A673 (cell line): ENCODE data around the gene PFKL. TPM values are rescaled to one million over a fixed set of nuclear protein-coding genes. Genes with fewer than 3 reads are reported as not detected.
A peak's percentile ranks its signal among the peaks of the same experiment; 100 is the strongest.

ENCODE experiments used
- BruUV-seq: library from RNA; stranded (reverse); fragments of 400-500 nt; replicated peaks from 2 replicates; lab custom pipeline; 2021; lab: Mats Ljungman, UMichigan
- CTCF ChIA-PET: fragments of 300-600 bp; sonication (Branson Sonifier 250); formaldehyde crosslinking; loops from one replicate; lab custom pipeline; 2022; ENCODE audit warnings: antibody characterized with exemption; lab: Charles Lee
- POLR2A ChIA-PET: fragments of 300-600 bp; sonication (Branson Sonifier 250); formaldehyde crosslinking; loops from one replicate; lab custom pipeline; 2022; ENCODE audit warnings: antibody characterized with exemption; ENCODE audit not compliant: low non-redundant PET; lab: Charles Lee
- DNase-seq: peaks from one replicate; pipeline ENCODE4 v3.0.0-alpha.2; 2015; ENCODE audit warnings: low spot score
- H3K27ac ChIP-seq: fragments of 200-600 bp; sonication (generic); 2 replicates; pipeline ENCODE4 v1.5.1; 2016; ENCODE audit warnings: mixed run types, low read depth, mild to moderate bottlenecking, mixed read lengths, antibody characterized with exemption, low read length; ENCODE audit not compliant: poor library complexity, severe bottlenecking
- H3K27me3 ChIP-seq: fragments of 200-600 bp; sonication (generic); replicated peaks from 2 replicates; pipeline ENCODE4 v1.6.1; 2017; ENCODE audit warnings: mixed run types, low read depth, mild to moderate bottlenecking, mixed read lengths, antibody characterized with exemption, low read length; ENCODE audit not compliant: insufficient read depth, poor library complexity
- H3K36me3 ChIP-seq: fragments of 200-600 bp; sonication (generic); 2 replicates; pipeline ENCODE4 v1.6.1; 2016; ENCODE audit warnings: mixed run types, mild to moderate bottlenecking, mixed read lengths, antibody characterized with exemption, low read length; ENCODE audit not compliant: insufficient read depth, poor library complexity, severe bottlenecking
- H3K4me1 ChIP-seq: fragments of 200-600 bp; sonication (generic); 2 replicates; pipeline ENCODE4 v1.6.1; 2017; ENCODE audit warnings: mixed run types, mild to moderate bottlenecking, mixed read lengths, antibody characterized with exemption, low read length; ENCODE audit not compliant: insufficient read depth, poor library complexity, severe bottlenecking
- H3K4me3 ChIP-seq: fragments of 200-600 bp; sonication (generic); 2 replicates; pipeline ENCODE4 v1.5.1; 2016; ENCODE audit warnings: low read depth, mixed run types, mild to moderate bottlenecking, mixed read lengths, low read length; ENCODE audit not compliant: poor library complexity, severe bottlenecking
- H3K9me3 ChIP-seq: fragments of 200-600 bp; sonication (generic); 2 replicates; pipeline ENCODE4 v1.6.1; 2016; ENCODE audit warnings: mixed run types, low read depth, mild to moderate bottlenecking, mixed read lengths, antibody characterized with exemption, low read length; ENCODE audit not compliant: poor library complexity, severe bottlenecking
- CTCF ChIP-seq: fragments of 300-800, 200-600 bp; sonication (generic); conservative IDR thresholded peaks from 2 replicates; pipeline ENCODE4 v1.5.1; 2017; ENCODE audit warnings: low read depth, mild to moderate bottlenecking, antibody characterized with exemption, low read length, moderate library complexity, mixed read lengths
- EZH2 ChIP-seq: fragments of 200-600 bp; sonication (generic); IDR thresholded peaks from 2 replicates; pipeline ENCODE4 v1.6.1; 2017; ENCODE audit warnings: borderline replicate concordance, low read depth, mild to moderate bottlenecking, mixed read lengths, antibody characterized with exemption, low read length; ENCODE audit not compliant: poor library complexity, severe bottlenecking
- intact Hi-C: fragments of 100-400 bp; cut with micrococcal nuclease; formaldehyde crosslinking; loops from one replicate; pipeline ENCODE4 v1.10.0; 2022; ENCODE audit not compliant: unreplicated experiment
- total RNA-seq: library from RNA; stranded (reverse); gene quantifications from 2 replicates; pipeline ENCODE4 v1.2.3, GENCODE V29; 2021

Gene PFKL
- total RNA-seq, 1 experiment from 2014 or later: 112 TPM

DNA sequence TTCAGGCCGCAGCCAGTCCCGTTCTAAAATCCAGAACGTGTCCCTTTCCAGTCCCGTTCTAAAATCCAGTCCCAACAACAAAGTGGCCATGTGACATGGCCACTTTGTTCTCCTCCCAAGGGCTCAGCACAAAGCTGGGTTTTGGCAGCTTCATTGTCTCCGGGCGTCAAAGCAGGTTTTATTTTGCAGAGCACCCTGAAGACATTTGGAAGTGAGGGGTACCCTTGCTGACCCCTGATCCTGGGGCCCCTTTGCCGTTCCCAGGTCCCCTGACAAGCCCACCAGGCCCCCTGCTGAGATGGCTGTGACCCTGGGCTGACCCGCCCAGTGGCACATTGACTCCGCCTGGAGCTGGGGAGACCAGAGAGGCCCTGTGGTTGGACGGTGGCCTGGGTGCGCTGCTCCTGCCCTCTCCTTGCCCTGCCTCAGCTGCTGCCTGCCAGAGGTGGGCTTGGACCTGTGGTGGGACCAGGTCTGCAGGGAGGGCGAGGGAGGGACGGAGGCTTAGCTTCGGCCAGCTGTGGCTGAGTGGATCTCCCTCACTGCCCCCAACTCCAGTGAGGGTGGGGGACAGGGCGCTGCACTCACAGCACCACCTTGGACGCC, 4.3 kb downstream of the PFKL start:
- no peak overlapping the region for H3K4me3 ChIP-seq
- TF ChIP-seq CTCF (no peak), EZH2 (no peak)
- H3K36me3 ChIP-seq: no peaks in the 10 kb centered on the region
- BruUV-seq: no TSS peak
- no peaks in the 10 kb centered on the region for H3K9me3 ChIP-seq
- intact Hi-C loops: no loop called here
- H3K27ac ChIP-seq: peak overlapping the region; percentile 11
- H3K4me1 ChIP-seq: peaks cover 14% of the 10 kb centered on the region
- CTCF ChIA-PET: interaction anchor here (0.6 kb wide), 1 partner anchor 241 kb away, joined by 3 read pairs; no protein-coding TSS in a partner anchor
- H3K27me3 ChIP-seq: no peaks in the 10 kb centered on the region
- POLR2A ChIA-PET: no interaction called here
- DNase-seq: no peak

GRCh38 chr21:44304877-44305293, 5.0 kb downstream of the PFKL start:
- ChIA-PET CTCF (interaction anchor here (0.7 kb wide), 1 partner anchor 507 kb away, joined by 5 read pairs; no protein-coding TSS in a partner anchor), POLR2A (no interaction called here)
- peak; percentile 61 for DNase-seq
- TF ChIP-seq CTCF (peak; percentile 75), EZH2 (no peak)
- Histone ChIP-seq H3K27me3 (no peaks in the 10 kb centered on the region), H3K9me3 (no peaks in the 10 kb centered on the region), H3K27ac (no peak overlapping the region), H3K4me3 (no peak overlapping the region), H3K36me3 (no peaks in the 10 kb centered on the region), H3K4me1 (peaks cover 11% of the 10 kb centered on the region)
- intact Hi-C loops: no loop called here
- no TSS peak for BruUV-seq

DNA sequence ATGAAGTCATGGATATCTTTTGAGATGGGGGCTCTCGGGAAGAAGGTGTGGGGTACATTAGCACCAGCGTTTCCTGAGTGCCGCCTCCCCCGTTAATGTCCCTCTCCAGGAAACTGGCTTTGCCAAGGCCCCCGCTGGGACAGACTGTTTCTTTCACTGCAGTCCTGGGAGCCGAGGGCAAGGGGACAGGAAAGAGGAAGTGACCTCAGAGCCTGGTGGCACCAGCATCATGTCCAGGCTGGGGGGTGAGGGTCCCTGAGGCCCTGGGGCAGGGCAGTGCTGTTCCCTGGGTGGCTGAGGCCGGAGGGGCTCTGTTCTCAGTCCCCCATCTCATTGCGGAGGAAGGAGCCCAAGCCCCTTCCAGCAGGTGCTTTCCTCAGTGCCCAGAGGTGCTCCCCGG, 5.8 kb downstream of the PFKL start:
- Histone ChIP-seq H3K27ac (peak overlapping the region; percentile 16), H3K27me3 (no peaks in the 10 kb centered on the region), H3K9me3 (no peaks in the 10 kb centered on the region), H3K4me3 (no peak overlapping the region), H3K36me3 (no peaks in the 10 kb centered on the region), H3K4me1 (peaks cover 8% of the 10 kb centered on the region)
- intact Hi-C loops: no loop called here
- POLR2A ChIA-PET: no interaction called here
- no TSS peak for BruUV-seq
- DNase-seq: no peak
- no peak for TF ChIP-seq EZH2
- no peak for TF ChIP-seq CTCF
- CTCF ChIA-PET: no interaction called here
